Activated effector memory CD4-positive, alpha-beta T cell treated with Interleukin-2 at 50 U/mL for 16 hours (primary cell): ENCODE data around the gene APBA1.
A peak's percentile ranks its signal among the peaks of the same experiment; 100 is the strongest.
"Not testable (repeated sequence)": the region's sequence is repeated elsewhere in the genome, so short reads cannot be mapped to it uniquely, and the experiment has no call there.

Source experiments
- DNase-seq: peaks from one replicate; pipeline ENCODE4 v3.0.0-alpha.2; 2020

The APBA1 gene

DNA sequence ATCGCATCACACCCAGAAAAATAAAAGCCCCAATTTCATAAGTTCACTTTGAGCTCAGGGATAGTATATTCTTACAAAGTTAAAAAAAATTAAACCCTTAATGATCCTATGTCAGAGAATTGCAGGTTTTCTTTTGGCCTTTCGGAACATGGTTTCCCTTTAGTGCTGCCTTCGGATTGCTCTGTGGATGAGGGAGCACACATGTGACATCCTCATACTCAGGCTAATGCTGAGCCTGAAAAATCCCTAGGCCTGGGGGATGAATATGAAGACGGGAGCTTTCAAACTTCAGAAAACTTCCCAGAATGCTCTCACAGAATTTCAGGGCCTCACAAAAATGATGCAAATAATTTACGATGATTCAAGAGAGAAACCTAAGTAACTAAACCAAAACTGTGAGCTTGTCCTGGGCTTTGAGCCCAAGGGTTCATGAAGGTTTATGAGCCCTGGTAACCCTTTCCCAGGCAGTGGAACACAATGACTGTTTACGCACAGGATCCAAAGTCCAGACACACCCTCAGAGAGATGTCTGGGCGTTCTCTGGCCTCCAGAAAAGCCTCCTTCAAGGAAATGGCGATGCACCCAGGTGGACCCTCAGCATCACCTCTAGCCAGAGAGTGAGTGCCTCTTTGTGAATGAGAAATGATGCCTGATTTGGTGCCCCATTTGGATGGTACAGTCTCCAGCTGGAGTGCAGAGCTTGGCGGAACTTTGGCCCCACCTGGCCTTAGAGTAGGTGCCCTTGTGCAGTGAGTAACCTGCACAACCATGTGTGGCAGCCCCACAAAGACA, 201.8 kb downstream of the APBA1 start:
- no peak for DNase-seq

DNA sequence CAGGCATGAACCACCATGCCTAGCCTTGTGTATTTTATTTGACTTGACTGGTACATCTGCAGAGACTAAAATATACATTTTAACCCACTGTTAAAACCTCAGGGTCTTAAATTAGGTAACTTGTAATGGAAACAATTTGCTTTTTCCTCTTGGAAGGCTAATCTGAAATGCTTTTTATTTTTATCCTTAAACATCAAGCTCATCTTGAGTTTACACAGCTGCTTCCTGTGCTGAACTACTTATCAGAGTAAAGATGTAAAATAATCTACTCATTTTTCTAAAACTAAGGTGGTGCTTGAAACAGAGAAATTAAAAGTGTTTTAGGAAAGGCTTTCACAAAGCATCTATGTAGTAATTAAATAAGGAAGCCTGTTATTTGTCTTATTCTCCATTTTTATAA, 203.0 kb downstream of the APBA1 start:
- DNase-seq: no peak

DNA sequence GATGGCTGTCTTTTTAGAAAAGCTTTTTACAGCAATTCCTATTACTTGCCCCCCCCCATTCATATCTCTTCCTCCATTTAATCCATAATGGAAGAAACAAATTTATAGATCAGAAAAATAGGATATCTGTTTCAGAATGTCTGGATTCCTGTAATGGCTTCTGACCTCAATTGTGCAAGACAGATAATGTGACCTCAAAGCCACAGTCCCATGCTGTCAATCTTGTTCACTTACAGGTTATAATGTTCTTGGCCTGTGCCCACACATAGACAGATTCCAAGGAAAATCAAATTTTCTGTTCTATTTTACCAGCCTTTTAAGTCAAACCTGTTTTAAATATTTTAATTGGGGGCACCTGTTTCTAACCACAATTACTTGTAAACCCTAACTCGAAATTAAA, 203.8 kb downstream of the APBA1 start:
- no peak for DNase-seq

DNA sequence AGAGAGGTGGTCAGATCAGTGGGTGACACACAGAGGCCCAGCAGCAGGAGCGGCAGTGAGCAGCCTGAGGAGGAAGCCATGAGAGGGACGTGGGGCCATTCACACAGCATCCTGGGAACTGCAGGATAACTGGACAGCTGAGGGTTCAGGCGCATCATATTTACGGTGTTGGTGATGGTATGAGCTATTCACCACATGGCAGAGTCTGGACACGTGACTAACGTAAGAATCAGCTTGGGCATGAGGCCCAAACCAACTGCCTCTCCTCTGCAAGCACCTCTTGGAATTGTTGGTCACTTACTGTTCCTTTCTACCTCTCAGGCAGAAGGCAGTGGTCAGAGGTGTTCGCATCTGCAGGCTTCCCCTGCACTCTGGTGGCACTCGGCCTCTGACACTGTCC, 206.0 kb downstream of the APBA1 start:
- no peak for DNase-seq

DNA sequence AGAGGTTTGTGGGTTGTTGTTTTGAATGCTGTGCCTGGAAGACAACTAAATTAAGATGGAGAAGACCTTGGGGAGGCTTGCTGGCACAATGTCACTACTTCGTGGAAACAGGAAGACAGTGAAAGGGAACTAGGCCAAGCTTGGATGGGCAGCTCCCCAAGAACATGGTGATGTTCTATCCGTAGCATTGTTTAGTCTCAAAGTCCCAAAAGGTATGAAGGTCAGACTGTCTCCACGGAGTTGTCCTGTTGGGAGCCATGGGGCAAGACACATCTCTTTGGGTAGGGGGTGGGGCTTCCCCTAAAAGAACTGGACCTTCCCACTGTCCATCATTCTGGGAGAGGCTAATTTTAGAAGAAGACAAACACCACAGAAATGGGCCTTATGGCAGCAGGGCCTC, 206.7 kb downstream of the APBA1 start:
- no peak for DNase-seq

DNA sequence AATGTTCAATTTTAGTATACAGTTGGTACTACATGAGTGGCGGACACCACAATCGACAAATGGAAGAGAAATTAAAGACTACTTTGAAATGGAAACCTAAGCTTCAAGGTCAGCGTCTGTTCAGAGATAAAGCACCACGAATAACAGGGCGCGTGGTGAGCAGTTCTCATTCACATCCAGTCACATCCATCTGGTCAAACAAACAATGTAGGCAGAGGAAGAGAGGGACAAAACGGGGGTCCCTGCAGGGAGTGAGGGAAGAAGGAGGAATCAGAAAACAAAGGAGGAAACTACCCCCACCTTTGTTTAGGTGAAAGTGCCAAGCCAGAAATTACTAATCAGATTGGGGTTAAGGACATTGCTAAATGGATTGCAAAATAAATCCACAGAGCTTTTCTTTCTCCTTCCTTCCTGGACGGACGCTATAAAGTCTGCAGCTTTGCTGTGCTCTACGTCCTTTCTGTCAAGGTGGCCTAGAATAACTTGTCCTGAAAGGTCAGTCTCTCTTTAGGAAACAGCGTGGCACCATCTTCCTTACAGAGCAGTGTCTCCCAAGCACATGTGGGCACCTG, 208.6 kb downstream of the APBA1 start:
- no peak for DNase-seq

DNA sequence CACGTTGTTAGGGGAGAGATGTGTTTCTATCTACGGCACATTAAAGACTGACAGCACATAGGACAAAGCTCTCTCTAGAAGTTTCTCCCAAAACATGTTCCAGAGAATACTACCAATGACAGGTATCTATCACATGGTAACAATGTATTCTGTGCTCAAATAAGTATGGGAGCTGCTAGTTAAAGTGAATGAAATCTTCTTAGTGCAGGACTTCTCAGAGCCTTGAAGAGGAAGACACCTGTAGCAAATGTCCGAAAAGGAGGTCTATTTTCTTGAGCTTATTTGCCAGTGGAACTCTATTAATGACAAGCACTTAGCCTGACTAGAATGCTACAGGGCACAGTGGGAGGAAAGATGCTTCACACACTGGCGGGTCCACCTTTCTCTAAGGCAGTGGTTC, 209.8 kb downstream of the APBA1 start:
- DNase-seq: no peak

DNA sequence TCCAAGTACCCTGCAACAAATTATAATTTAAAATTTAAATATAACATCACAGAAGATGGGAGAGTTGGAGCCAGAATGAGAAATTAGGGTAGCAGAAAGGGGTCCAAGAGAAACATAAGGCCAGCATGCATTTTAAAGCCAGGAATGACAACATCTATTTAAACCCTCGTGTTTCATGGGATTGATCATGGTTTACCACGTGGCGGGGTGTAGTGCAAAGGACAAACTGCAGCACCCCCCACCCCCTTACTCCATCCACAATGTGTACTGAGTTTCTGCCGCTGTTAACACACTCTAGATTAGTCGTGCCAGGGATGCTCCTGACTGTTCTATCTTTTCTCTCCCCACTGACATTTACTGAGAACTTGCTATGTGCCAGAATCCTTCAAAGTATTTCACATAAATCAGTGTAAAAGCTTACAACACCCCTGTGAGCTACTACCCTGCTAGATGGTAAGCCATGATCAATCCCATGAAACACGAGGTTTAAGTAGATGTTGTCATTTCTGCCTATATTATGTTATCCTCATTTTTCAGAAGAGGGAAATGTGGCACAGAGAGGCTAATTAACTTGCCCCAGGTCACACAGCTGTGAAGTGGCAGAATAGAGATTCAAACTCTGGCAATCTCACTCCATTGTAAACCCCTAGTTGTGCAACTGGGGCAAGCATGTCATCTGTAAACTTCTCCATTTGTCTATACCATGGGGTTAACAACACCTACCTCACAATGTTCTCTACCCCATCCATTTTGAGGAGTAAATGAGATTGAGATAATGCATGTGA, 210.9 kb downstream of the APBA1 start:
- no peak for DNase-seq

DNA sequence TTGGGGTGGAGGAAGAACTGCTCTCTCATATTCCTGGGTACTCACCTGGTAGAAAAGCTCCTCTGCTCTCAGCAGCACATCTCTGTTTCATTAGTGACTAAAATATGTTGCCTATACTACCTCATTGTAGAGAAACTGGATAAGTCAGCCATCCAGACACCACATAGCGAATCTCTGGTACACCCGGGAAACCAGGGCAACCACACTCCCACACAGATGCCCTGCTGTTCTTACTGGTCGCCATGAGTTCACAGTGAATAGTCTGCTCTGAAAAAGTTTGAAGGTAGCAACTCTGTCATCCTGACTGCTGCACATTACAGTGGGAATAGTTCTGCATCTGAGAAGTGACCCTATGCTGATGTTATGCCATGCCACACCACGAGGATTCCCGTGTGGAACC, 212.2 kb downstream of the APBA1 start:
- no peak for DNase-seq

DNA sequence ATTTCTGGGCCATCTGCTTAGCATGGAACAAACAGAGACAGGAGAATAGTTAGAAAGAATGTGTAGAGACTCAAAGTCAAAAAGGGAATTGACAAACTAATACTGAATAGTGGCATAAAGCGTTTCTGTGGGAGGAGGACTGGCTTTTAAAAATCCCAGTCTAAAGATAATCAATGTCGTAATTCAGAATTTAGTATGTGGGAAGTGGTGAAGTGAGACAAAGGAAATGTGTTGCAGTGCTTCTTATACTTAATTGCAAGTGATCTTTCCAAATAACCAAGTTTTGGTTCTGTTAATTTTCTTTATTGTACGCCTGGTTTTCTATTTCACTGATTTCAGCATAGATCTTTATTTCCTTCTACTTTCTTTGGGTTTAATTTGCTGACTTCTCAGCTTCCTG, 214.0 kb downstream of the APBA1 start:
- DNase-seq: no peak

DNA sequence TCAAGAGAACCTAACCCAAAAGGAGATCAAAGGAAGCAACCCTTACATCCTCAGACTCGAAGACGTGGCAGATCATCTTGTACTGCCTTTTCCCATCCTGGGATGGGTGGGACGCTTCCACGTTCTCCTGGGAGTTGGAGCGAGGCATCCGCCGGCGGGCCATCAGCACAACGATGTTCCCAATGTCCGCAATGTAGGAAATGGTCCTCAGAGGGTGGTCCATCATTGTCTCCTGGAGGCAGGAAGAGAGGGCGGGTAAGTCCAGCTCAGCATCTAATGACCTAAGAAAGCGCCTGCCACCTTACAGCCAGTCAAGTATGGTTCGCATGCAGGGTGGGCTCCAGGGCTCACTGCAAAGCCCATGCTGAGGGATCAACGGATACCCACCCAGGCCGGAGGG, 216.0 kb downstream of the APBA1 start:
- no peak for DNase-seq

DNA sequence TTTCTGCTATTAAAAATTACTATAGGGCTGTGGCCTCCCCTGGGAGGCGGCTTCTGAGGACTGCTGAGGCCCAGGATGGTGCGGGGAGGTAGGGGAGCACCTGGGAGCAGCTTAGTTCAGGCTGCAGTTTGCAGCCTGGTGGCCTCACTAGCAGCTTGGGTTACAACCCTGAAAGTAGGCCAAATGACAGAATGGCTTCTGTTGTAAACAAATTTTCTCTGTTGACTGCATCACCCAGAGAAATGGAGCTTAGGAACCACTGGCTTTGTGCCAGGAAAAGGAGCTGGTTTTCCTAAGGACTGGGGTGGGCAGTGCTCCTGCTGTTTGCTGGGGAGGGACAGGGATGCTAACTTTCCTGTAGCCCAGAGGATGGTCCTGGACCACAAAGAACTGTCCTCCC, 216.9 kb downstream of the APBA1 start:
- DNase-seq: no peak

DNA sequence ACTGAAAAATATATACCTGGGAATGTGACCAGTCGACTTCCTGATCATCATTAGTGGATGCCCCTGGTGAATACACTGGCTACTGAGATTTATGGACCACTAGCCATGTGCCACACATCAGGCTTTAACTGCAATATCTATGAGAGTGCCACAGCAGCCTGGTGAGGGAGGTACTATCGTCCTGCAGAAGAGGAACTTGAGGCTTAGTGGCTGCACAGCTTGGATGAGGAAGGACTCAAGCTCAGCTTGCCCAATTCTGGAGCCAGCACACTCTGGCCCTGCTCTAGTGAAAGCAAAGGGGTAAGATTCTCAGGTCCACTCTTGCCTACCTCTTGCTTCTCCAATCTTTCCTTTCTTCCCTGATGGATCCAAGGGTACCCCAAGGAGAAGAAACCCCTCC, 217.8 kb downstream of the APBA1 start:
- no peak for DNase-seq

DNA sequence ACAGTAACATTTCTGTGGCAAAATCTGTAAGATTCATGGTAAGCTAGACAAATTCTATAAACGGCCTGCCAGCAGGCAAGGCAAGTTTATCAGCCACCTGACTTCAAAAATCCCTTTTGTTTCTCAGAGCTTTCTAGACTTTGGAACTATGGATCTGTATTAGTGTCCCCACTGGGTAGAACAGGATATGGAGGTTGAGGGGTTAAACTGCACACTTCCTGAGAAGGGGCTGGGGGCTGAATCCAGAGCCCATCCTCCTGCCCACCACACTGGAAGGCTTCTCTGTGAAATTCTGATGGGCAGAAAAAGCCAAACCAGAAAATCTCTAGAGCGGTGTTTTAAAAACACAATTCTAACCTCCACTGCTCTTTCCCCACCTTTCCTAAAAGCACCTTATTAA, 218.4 kb downstream of the APBA1 start:
- DNase-seq: no peak

DNA sequence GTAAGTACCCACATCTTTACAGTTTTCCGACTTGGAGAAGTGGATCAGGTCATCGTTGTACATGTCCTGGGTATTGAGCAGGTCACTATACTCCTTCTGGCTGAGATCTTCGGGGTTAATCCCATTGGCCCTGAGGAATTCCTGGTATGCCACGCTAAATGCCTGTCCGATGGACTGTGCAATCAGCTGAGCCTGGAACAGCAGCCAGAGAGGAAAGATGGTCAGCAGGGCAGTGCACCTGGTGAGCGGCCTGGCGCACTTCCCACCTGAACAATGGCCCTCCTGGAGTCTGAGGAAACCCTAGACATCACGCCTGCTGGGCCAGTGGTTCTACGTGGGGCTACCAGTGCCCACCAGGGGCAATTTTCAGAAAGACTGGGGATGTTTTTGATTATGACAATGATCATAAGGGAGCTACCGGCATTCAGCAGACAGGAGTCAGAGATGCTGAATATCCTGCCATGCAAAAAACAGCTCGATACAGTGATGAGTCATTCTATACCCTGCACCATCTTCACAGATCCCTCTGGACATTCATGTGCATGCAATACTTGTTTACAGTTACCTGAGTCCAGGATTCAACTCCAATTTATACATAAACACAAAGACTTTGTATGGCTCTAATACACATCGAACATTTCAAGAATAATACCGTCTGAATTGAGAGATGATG, 219.9 kb downstream of the APBA1 start:
- DNase-seq: no peak

DNA sequence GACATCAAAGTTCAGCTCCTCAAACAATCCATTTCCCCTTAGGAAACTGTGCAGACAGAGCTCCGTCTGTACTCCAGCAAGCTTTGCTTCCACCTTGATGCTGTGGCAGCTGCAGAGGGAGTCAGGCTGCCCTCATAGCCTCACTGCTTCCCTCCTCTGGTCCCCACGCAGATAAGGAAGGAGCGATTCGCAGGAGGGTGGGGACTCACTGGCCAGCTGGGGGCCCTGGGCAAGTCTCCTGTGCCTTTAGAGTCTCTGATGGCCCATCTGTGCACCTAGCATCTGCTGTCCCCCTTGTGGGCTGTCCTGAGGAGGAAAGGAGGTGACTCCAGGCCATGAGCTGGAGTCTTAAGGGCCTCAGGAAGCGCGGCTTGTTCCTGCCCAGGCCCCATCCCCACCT, 225.7 kb downstream of the APBA1 start:
- DNase-seq: no peak

DNA sequence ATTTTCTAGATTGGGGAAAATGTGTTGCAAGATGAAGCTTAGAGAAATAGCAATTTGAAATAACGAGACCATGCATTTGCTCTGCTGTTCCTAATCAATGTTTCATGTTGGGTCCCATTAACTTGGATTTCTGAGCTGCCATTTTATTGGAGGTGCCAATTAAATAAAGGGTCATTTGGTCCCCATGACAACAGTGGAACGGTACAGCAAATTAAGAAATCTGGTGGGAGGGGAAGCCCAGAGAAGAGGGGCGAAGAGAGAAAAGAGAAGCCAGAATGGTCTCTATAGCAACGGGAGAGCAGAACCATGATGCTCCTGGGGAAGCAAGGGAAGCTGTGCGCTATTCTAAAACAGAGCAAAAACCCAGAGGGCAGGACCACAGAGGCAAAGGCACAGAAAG, 226.9 kb downstream of the APBA1 start:
- DNase-seq: no peak

DNA sequence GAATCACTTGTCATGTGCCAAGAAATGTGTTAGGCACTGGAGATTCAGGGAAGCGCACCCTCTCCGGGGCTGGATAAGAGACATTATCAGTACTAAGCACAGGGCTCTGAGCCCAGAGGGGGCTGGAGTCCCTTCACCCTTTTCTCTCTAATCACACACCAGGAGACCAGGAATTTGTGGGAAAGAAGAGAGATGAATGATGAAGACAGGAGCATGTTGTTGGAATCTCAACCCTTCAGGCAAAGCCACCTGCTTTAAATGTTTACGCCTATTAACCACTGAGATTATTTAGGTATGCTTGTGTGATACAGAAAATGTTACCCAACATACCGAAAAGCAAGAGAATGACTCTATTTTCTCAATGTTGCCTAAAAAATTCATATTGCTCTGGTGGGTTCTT, 227.4 kb downstream of the APBA1 start:
- no peak for DNase-seq

DNA sequence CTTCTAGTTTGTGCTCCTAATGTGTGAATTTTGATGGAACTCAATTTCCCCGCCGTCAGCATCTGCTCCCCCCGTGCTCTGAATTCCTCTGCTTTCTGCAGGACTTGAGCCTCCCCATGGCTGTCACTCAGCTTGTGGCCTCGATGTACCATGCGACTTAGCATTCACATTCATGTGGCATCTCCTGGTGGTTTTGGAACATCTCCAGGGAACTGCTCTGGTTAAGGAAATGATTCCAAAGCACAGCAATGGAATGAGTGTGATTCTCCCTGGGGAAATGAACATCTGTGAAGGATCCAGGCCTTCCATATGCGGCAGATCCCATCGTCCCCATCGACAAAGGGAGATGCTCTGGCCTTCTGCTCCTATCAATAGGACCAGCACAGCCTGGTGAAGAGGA, 228.2 kb downstream of the APBA1 start:
- DNase-seq: no peak

DNA sequence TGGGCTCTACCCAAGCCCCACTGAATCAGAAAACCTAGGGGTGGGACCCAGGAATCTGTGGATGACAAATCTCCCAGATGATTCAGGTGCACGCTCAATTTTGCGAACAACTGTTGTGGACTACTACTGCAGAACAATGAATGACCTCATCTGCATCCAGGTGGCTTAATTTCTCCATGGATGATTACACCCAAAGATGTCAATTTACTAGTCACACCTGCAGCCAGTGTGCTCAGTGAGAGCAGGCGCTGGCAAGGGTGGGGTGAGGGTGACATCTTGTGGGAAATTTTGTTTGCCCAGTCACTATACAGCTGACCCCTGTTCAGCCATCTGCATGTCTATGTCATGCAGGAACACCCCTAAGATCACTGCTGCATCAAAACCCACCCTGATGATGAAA, 229.0 kb downstream of the APBA1 start:
- no peak for DNase-seq

DNA sequence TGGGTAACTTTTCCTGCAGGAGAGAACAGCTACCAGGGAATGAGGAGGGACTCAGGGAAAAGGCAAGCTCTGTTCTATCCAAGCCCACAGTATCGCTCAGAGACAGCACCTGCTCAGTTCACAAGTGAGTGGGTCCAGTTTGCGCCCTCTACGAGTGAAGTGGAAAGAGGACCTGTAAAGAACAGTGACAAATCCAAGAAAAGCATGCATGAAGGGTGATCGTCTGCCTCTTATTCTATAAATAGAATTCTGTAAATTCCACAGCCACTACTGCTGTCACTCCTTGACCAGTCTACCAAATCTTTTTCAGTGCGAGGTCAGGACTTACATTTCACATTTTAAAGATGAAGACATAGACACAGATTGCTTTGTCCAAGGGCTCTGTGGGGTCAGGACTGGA, 229.7 kb downstream of the APBA1 start:
- DNase-seq: no peak

DNA sequence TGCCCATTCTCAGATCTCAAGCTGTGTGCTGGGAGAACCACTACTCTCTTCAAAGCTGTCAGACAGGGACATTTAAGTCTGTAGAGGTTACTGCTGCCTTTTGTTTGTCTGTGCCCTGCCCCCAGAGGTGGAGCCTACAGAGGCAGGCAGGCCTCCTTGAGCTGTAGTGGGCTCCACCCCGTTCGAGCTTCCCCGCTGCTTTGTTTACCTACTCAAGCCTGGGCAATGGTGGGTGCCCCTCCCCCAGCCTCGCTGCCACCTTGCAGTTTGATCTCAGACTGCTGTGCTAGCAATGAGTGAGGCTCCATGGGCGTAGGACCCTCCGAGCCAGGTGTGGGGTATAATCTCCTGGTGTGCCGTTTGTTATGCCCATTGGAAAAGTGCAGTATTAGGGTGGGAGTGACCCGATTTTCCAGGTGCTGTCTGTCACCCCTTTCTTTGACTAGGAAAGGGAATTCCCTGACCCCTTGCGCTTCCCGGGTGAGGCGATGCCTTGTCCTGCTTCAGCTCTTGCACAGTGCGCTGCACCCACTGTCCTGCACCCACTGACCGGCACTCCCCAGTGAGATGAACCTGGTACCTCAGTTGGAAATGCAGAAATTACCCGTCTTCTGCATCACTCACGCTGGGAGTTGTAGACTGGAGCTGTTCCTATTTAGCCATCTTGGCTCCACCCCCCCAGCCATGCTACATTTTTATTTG, 231.8 kb downstream of the APBA1 start:
- peak; percentile 19 for DNase-seq

DNA sequence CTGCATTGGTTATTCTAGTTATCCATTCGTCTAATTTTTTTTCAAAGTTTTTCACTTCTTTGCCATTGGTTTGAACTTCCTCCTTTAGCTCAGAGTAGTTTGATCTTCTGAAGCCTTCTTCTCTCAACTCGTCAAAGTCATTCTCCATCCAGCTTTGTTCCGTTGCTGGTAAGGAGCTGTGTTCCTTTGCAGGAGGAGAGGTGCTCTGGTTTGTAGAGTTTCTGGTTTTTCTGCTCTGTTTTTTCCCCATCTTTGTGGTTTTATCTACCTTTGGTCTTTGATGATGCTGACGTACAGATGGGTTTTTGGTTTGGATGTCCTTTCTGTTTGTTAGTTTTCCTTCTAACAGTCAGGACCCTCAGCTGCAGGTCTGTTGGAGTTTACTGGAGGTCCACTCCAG, 232.5 kb downstream of the APBA1 start:
- not testable (repeated sequence) for DNase-seq
